DMS79 (cell line): ENCODE results near the gene PAX1.

ENCODE experiments used
- DNase-seq: peaks from one replicate; lab custom pipeline; 2025; lab: John Stamatoyannopoulos, UW

The PAX1 gene

DNA sequence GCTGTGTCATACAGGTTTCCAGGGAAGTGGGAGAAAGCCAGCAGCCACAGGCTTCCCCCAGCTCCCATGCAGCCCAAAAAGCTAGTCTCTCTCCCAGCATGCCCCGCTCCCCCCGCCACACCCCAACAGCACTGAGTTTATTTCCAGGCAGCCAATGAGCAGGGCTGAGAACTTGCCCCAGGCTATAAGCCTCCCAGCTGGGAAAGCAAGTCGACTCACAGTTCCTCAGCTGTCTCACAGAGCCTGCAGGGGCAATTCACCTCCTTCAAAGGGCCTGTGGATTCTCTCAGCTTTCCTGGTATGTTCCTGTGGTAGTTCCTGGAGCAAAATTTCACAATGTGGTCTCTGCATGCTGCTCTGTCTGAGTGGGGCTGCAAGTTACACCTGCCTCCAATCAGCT is 34.2 kb downstream of the PAX1 start:
- DNase-seq = no peak

DNA sequence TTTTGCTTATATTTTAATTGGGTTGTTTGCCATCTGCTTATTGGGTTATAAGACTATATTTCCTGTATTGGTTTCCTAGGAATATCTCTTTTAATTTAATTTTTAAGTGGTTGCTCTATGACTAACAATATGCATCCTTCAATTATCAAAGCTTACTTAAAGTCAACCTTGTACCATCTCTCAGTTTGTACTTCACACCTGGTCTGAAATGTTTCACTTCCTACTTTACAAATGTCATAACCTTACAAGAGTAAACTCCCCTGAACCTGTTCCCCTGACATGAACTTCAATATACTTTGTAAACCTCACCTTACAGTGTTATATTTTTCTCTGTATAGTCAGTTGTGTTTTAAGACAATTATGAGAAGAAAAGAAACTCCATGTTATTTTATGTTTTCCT is 35.8 kb downstream of the PAX1 start:
- DNase-seq = no peak

DNA sequence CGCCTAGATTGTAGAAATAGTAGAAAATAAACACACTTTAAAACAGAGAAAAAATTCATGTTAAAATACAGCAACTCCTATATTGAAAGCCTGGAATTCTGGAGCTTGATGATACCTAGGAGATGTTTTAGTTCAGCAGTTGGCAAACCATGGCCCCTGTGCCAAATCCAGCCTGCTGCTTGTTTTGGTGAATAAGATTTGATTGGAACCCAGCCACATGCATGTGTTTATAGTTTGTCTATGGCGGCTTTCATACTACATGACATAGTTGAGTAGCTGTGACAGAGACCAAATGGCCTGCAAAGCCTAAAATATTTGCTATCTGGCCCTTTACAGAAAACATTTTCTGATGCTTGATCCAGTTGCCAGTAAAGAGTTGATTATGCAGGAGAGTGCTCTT is 57.2 kb downstream of the PAX1 start:
- DNase-seq = no peak

DNA sequence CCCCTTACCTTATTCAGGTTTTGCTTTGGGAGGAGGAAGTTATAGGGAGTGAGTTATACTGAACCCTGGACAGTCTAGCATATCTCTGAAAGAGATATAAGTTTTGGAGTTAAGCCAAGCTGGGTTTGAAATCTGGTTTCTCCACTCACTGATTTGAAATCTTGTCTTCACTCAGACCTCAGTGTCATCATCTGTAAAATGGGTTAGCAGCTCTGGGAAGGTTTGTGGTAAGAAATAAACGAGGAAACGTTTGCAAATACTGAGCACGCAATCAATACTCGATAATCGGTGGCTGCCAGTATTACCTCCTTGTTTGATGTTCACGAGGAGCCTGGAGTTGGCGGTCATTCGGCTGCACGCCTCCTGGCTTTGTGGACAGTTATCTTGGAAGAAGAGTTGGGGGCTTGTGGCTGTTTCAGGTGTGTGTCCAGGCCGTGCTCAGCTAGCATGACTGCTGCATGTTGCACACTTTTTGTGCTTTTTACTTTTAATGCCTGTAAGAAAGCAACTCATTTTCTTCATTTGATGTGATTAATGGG is 61.8 kb downstream of the PAX1 start:
- DNase-seq = no peak

DNA sequence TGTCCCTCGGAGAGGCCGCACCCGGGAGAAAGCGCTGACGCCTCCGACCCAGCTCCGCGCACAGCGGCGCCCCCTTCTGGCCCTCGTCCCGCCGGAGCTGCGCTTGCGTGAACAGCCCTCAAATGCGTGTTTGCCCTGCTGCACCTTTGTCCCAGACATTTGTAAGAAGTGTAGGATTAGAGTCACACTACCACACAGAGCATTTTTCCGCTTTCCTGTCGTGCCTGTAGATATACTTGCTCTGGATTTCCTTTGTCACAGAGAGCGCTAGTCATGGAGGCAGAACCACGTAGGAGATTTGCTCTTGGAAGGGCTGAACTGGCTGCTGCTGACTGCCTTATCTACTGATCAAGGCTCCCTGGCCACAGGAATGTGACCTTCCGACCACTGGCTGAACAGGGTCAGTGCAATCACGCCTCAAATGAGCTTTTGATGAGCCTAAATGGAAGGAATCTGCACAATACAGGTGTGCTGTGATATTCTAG is 62.3 kb downstream of the PAX1 start:
- DNase-seq = no peak
